Renal cortical epithelial cell (primary cell): ENCODE measurements around the gene PRKG1. TPM values are rescaled to one million over a fixed set of nuclear protein-coding genes. Genes with fewer than 3 reads are reported as not detected.
A peak's percentile ranks its signal among the peaks of the same experiment; 100 is the strongest.
"Not testable (repeated sequence)": the region's sequence is repeated elsewhere in the genome, so short reads cannot be mapped to it uniquely, and the experiment has no call there.

Source experiments
- DNase-seq: peaks from one replicate; pipeline ENCODE4 v3.0.0-alpha.2; 2011; ENCODE audit warnings: low read depth
- total RNA-seq: library from RNA; depleted of rRNA; stranded (reverse); fragments of >200 nt; gene quantifications from 2 replicates; pipeline ENCODE4 v1.2.3, GENCODE V29; 2014

Gene PRKG1
- total RNA-seq, 1 donor from 2014 or later: 2.3 TPM

DNA sequence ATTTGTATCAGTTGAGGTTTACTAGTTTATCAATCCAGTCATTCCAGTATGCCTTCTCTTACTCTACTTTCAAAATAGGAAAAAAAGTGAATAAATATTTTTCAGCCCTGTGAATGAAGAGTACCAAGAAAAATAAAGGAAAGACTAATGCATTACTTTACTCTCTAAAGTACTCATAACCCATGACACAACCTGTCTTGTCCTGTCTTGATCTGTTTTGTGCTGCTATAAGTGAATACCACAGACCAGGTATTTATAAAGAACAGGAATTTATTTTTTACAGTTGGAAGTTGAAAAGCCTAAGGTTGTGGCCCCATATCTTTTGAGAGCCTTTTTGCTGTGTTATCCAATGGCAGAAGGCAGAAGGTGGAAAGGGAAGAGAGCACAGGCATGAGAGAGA lies 1045.2 kb downstream of the PRKG1 start:
- DNase-seq: no peak

- DNase-seq: no peak
Observed at GRCh38 chr10:52121688-52122087, 1047.4 kb downstream of the PRKG1 start.

GRCh38 chr10:52128056-52128683 lies 1053.9 kb downstream of the PRKG1 start:
- no peak for DNase-seq

GRCh38 chr10:52129410-52130178 lies 1055.3 kb downstream of the PRKG1 start:
- no peak for DNase-seq

- peak; percentile 1 for DNase-seq
Observed at GRCh38 chr10:52135101-52135500, 1060.8 kb downstream of the PRKG1 start.

DNA sequence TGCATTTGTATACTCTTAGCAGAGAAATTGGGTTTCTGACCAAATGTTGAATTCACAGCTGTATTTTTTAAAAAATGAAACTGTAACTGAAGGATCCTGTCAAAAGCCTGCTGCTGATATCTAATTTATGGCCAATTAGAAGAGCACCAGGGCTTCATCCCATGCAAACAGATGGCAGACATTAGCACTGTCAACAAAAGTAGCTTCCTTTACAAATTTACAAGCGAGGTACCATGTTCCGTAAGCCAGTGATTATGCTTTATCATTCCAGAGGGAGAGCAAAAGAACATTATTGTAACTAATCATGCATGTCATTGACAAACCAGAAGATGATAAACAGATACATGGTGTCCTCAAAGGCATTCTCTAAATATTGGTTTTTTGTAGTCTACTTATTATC lies 1062.6 kb downstream of the PRKG1 start:
- no peak for DNase-seq

DNA sequence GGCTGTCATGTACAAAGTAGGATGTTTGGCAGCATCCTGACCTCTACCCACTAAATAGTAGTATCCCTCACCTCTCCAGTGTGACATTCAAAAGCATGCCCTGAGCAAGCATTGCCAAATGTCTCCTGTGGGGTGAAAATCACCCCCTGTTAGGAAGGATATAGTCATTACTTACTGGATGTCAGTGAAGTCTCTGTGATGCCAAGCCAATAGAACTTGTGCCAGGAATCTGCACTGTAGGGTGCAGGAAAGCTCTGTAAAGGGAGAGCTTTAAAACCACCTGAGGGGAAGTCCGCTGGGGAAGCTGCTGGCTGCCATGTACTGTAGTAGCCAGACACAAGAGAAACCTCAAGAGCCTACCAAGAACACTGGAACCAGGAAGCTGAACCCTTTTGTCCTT lies 1069.1 kb downstream of the PRKG1 start:
- DNase-seq: no peak

DNA sequence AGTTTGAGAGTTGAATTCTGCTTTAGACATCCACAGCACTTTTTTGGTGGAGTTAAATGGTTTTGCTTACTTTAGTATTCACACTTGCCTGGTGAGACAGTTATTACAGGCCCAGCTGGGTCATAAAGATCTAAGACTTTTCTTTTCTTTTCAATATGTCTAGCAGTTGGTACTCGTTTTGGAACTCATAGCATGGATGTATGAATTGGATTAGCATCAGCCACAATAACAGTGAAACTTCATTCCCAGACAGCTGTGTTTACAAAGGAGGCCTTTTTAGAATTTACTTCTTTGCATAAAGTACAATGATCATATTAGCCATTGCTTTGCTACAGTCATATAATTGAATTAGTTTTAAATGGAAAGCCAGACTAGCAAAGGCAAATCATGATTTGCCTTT lies 1071.3 kb downstream of the PRKG1 start:
- no peak for DNase-seq

DNA sequence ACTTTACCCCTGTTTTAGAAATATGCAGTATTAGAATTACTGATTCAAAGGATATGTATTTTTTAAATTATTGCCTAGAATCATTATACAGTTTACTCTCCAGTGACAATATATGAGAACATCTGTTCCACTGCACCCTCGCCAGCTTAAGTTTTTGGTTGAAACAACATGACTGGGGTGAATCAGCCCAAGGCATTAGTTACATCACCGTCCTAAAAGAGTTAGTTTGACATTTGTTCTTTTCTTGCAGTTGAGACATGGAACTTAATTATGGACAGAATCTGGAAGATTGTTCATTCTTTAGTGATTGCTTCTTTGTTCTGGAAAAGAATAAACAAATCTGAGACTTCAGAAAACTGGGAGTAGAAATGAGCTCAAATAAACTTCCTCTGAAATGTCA lies 1072.5 kb downstream of the PRKG1 start:
- DNase-seq: peak; percentile 92

DNA sequence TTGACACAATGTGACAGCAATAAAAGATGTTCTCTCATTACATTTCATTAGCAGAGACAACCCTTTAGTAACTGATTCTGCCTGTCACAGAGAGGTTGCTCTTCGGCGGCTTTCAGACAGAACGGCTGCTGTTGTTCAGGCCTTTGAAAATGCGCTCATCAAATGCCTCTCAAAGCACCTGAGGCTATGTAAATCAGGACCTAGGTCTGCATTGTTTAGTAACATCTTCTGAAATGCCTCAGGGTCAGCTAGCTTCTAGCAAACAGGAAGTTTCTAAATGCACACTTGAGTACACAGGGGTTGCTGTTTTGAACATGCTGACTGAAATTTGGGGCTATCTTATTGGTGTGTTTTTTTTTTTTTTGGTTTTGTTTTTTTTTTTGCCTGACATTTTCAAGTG lies 1096.5 kb downstream of the PRKG1 start:
- DNase-seq: peak; percentile 7

GRCh38 chr10:52172581-52172980 lies 1098.3 kb downstream of the PRKG1 start:
- no peak for DNase-seq

DNA sequence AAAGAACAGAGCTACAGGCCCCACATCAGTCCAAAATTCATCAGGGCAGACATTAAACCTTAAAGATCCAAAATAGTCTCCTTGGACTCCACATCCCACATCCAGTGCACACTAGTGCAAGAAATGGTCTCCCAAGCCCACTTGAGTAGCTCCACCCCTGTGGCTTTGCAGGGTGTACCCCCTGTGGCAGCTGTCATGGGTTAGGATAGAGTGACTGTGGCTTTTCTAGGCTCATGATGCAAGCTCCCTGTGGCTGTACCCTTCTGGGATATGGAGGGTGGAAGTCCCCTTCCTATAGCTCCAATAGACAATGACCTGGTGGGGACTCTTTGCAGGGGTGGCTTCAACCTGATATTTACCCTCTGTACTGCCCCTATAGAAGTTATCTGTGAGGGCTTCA lies 1111.0 kb downstream of the PRKG1 start:
- DNase-seq: no peak

DNA sequence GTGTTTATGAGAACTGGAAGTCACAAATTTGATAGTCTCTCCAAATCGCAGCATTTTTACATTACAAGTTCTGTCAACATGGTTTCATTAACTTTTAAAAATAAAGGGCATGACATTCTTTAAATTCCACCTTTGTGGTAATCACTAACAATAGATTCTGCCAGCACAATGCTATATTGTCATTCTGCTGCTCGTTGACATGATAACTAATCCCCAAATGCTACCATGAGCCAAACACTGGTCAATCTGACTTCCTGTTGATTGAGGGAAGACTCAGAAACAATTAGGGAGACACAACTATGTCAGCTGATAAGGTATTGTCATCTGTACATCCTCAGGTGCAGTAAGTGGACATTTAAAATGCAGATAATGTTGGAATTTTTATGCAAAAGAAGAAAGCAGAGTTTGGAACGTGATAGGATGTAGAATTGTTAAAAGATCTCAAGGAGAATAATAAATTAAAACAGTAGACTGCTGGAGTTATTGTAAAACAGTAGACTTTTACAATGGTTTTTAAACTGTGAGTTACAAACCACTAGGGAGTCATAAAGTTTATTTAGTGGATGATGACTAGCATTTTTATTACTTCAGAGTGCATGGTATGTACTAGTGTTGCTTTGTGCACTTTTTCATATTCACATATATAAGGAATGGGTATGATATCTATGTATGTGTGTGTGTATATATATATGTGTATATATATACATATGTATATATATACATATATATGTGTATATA lies 1113.4 kb downstream of the PRKG1 start:
- DNase-seq: peak; percentile 3

- no peak for DNase-seq
Observed at GRCh38 chr10:52191049-52191448, 1116.8 kb downstream of the PRKG1 start.

DNA sequence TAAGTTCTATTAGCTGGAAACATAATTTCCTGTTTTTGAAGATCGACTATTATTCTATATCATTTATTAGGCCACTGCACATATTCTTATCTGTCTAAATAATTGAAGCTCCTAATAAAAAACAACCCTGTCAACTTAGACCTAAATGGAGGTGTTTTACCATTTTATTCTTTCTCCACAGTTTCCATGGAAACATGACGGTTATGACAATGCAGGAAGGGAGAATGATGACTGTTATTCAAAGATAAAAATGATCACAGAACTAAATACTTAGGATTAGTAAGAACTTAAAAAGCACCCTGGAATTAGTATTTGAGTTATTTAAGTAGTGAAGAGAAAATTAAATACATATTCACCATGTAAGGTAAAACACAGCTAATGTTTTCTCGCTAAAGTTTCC lies 1119.9 kb downstream of the PRKG1 start:
- no peak for DNase-seq

- no peak for DNase-seq
Observed at GRCh38 chr10:52194716-52195115, 1120.4 kb downstream of the PRKG1 start.

DNA sequence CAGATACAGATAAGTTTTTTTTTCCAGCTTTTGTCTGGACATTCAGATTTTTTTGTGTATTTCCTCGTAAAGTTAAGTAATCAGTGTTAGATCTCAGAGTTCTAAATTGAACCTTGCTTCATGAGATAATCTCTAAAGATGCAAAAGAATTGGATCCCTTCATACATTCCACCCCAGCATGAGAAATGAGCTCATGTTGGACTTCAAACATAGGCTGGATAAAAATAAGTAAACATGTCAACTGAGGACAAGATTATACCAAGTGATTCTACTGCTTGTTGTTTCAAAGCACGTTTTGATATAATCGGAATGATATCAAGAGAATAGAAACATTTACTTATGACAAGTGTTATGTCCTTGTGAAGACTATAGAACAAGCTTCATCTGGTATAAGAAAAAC lies 1122.8 kb downstream of the PRKG1 start:
- no peak for DNase-seq

GRCh38 chr10:52198540-52198939 lies 1124.3 kb downstream of the PRKG1 start:
- no peak for DNase-seq

- not testable (repeated sequence) for DNase-seq
Observed at GRCh38 chr10:52204906-52205305, 1130.6 kb downstream of the PRKG1 start.

- no peak for DNase-seq
Observed at GRCh38 chr10:52208365-52208764, 1134.1 kb downstream of the PRKG1 start.

- no peak for DNase-seq
Observed at GRCh38 chr10:52210161-52210560, 1135.9 kb downstream of the PRKG1 start.

- no peak for DNase-seq
Observed at GRCh38 chr10:52212062-52212461, 1137.8 kb downstream of the PRKG1 start.

DNA sequence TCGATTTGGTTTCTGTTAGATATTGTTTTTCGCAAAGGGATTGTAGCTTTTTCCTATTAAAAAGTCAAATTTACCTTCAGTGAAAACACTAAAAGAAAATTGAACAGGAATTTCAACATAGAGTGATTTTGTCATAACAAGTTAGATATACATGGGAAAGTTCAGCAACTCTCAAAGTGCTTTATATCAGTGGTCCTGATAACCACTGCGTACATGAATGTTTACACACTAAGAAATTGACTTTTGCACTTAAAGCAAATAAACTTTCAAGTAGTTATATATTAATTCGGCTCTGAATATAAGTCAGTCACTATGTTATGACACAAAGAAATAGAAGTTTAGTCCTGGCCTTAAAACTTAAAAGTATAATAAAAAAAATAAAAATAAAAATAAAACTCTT lies 1138.5 kb downstream of the PRKG1 start:
- no peak for DNase-seq
